Vagina (tissue), 2 donors: ENCODE measurements around the gene ATP2A2. TPM values are rescaled to one million over a fixed set of nuclear protein-coding genes. Genes with fewer than 3 reads are reported as not detected.

ENCODE experiments used
- DNase-seq, 2 donors: peaks; one replicate each; pipeline ENCODE4 v3.0.0-alpha.2; 2017; ENCODE audit errors: extremely low spot score in 2 of 2
- H3K27ac ChIP-seq: fragments of 200-600 bp; sonication (generic); one replicate; pipeline ENCODE4 v1.5.1; 2019
- H3K27me3 ChIP-seq: fragments of 200-600 bp; sonication (generic); one replicate; pipeline ENCODE4 v1.5.1; 2019
- H3K36me3 ChIP-seq, 2 donors: fragments of 200-600 bp; sonication (generic); one replicate each; pipeline ENCODE4 v1.5.1; 2017 to 2019
- H3K4me1 ChIP-seq: fragments of 200-600 bp; sonication (generic); one replicate; pipeline ENCODE4 v1.5.1; 2019
- H3K4me3 ChIP-seq, 2 donors: fragments of 200-600 bp; sonication (generic); 1 replicate in 1 of 2; 2 replicates in 1 of 2; pipeline ENCODE4 v1.5.1; 2016 to 2019
- H3K9me3 ChIP-seq: fragments of 200-600 bp; sonication (generic); one replicate; pipeline ENCODE4 v1.5.1; 2019
- CTCF ChIP-seq, 3 experiments: fragments of 450-650 bp in 2 of 3; fragments of 200-600 bp in 1 of 3; sonication (generic) in 1 of 3; IDR thresholded peaks; one replicate each; pipeline ENCODE4 v1.5.1; 2017 to 2019; ENCODE audit warnings: antibody characterized with exemption in 3 of 3, mild to moderate bottlenecking in 2 of 3, moderate library complexity in 2 of 3
- POLR2A ChIP-seq, 2 donors: fragments of 450-650 bp; IDR thresholded peaks; one replicate each; pipeline ENCODE4 v1.6.1; 2017; ENCODE audit warnings: antibody characterized with exemption in 2 of 2, mild to moderate bottlenecking in 2 of 2, moderate library complexity in 2 of 2
- POLR2AphosphoS5 ChIP-seq, 2 donors: sonication (generic); formaldehyde crosslinking; IDR thresholded peaks; one replicate each; pipeline ENCODE4 v1.9.0; 2017; ENCODE audit warnings: antibody characterized with exemption in 2 of 2, mild to moderate bottlenecking in 2 of 2, low read depth in 1 of 2; ENCODE audit not compliant: insufficient read depth in 1 of 2
- intact Hi-C: fragments of 100-400 bp; cut with DNase I; formaldehyde crosslinking; loops from one replicate; pipeline ENCODE4 v1.15.1; 2023
- total RNA-seq: library from RNA; depleted of rRNA; stranded (reverse); fragments of >200 nt; gene quantifications from one replicate; pipeline ENCODE4 v1.2.3, GENCODE V29; 2016

ATP2A2 gene
- total RNA-seq, 1 donor from 2014 or later: 127 TPM

- H3K4me3 ChIP-seq: no peak overlapping the region
- H3K4me1 ChIP-seq: peaks cover 53% of the 10 kb centered on the region
- intact Hi-C loops: no loop called here
Observed at GRCh38 chr12:110247340-110248095, 33.5 kb upstream of the ATP2A2 start.

GRCh38 chr12:110248096-110248447 lies 33.0 kb upstream of the ATP2A2 start:
- TF ChIP-seq POLR2A (IDR thresholded peaks at IDR 0.05) (no peak), POLR2AphosphoS5 (IDR thresholded peaks at IDR 0.05; ENCODE audit: insufficient read depth in 1 of 2, low read depth in 1 of 2) (no peak), CTCF (IDR thresholded peaks at IDR 0.05) (no peak)
- intact Hi-C loops: no loop called here
- no peaks in the 10 kb centered on the region for H3K36me3 ChIP-seq
- DNase-seq: no peak
- peaks cover 58% of the 10 kb centered on the region for H3K4me1 ChIP-seq
- H3K9me3 ChIP-seq: no peaks in the 10 kb centered on the region
- H3K4me3 ChIP-seq: no peak overlapping the region
- peak overlapping the region; percentile 78 for H3K27ac ChIP-seq
- no peaks in the 10 kb centered on the region for H3K27me3 ChIP-seq

More at GRCh38 chr12:110247340-110248095, 33.5 kb upstream of the ATP2A2 start:
- no peak for TF ChIP-seq CTCF (IDR thresholded peaks at IDR 0.05)
- TF ChIP-seq POLR2AphosphoS5 (IDR thresholded peaks at IDR 0.05; ENCODE audit: insufficient read depth in 1 of 2, low read depth in 1 of 2): peak in 1 of 2 donors; percentile 18
- H3K27me3 ChIP-seq: no peaks in the 10 kb centered on the region
- DNase-seq: no peak
- H3K9me3 ChIP-seq: no peaks in the 10 kb centered on the region
- H3K27ac ChIP-seq: peak overlapping the region; percentile 78
- no peaks in the 10 kb centered on the region for H3K36me3 ChIP-seq

GRCh38 chr12:110249105-110249504 lies 31.9 kb upstream of the ATP2A2 start:
- DNase-seq: no peak
- intact Hi-C loops: no loop called here
- peaks cover 66% of the 10 kb centered on the region for H3K4me1 ChIP-seq
- no peaks in the 10 kb centered on the region for H3K36me3 ChIP-seq
- no peaks in the 10 kb centered on the region for H3K27me3 ChIP-seq
- no peak overlapping the region for H3K4me3 ChIP-seq
- H3K9me3 ChIP-seq: no peaks in the 10 kb centered on the region
- TF ChIP-seq CTCF (IDR thresholded peaks at IDR 0.05) (no peak), POLR2A (IDR thresholded peaks at IDR 0.05) (no peak), POLR2AphosphoS5 (IDR thresholded peaks at IDR 0.05; ENCODE audit: insufficient read depth in 1 of 2, low read depth in 1 of 2) (no peak)
- peak overlapping the region; percentile 78 for H3K27ac ChIP-seq

GRCh38 chr12:110249716-110250225 lies 31.3 kb upstream of the ATP2A2 start:
- H3K9me3 ChIP-seq: no peaks in the 10 kb centered on the region
- DNase-seq: no peak
- H3K4me3 ChIP-seq: no peak overlapping the region
- no peaks in the 10 kb centered on the region for H3K36me3 ChIP-seq
- H3K27ac ChIP-seq: peak overlapping the region; percentile 78
- peaks cover 66% of the 10 kb centered on the region for H3K4me1 ChIP-seq
- no peaks in the 10 kb centered on the region for H3K27me3 ChIP-seq
- TF ChIP-seq POLR2AphosphoS5 (IDR thresholded peaks at IDR 0.05; ENCODE audit: insufficient read depth in 1 of 2, low read depth in 1 of 2) (no peak), CTCF (IDR thresholded peaks at IDR 0.05) (no peak), POLR2A (IDR thresholded peaks at IDR 0.05) (no peak)
- intact Hi-C loops: no loop called here

GRCh38 chr12:110251381-110251780 lies 29.7 kb upstream of the ATP2A2 start:
- Histone ChIP-seq H3K27me3 (no peaks in the 10 kb centered on the region), H3K4me3 (no peak overlapping the region), H3K27ac (no peak overlapping the region), H3K9me3 (no peaks in the 10 kb centered on the region), H3K4me1 (peaks cover 61% of the 10 kb centered on the region), H3K36me3 (no peaks in the 10 kb centered on the region)
- intact Hi-C loops: no loop called here
- DNase-seq: no peak
- TF ChIP-seq POLR2AphosphoS5 (IDR thresholded peaks at IDR 0.05; ENCODE audit: insufficient read depth in 1 of 2, low read depth in 1 of 2) (no peak), CTCF (IDR thresholded peaks at IDR 0.05) (no peak), POLR2A (IDR thresholded peaks at IDR 0.05) (no peak)
